HUES6 (cell line): ENCODE measurements around the gene IL11.
A peak's percentile ranks its signal among the peaks of the same experiment; 100 is the strongest.
"Not testable (repeated sequence)": the region's sequence is repeated elsewhere in the genome, so short reads cannot be mapped to it uniquely, and the experiment has no call there.

Experiments used
- H3K27ac ChIP-seq: 2 replicates; pipeline ENCODE4 v1.7.0; 2013; ENCODE audit warnings: low read depth, mild to moderate bottlenecking, low read length, inconsistent platforms
- H3K27me3 ChIP-seq: 2 replicates; pipeline ENCODE4 v1.6.1; 2013; ENCODE audit warnings: low read length; ENCODE audit not compliant: control insufficient read depth, insufficient read depth
- H3K36me3 ChIP-seq: 2 replicates; pipeline ENCODE4 v1.6.1; 2013; ENCODE audit warnings: low read length; ENCODE audit not compliant: control insufficient read depth, insufficient read depth
- H3K4me1 ChIP-seq: 2 replicates; pipeline ENCODE4 v1.6.1; 2013; ENCODE audit warnings: low read length; ENCODE audit not compliant: control insufficient read depth, insufficient read depth
- H3K4me3 ChIP-seq: 2 replicates; pipeline ENCODE4 v1.5.1; 2013; ENCODE audit warnings: low read depth, low read length
- H3K9ac ChIP-seq: one replicate; pipeline ENCODE4 v1.6.1; 2013; ENCODE audit warnings: mild to moderate bottlenecking, low read length
- H3K9me3 ChIP-seq: 2 replicates; pipeline ENCODE4 v1.6.1; 2013; ENCODE audit warnings: low read depth, low read length; ENCODE audit not compliant: control insufficient read depth, insufficient read depth

IL11 gene

GRCh38 chr19:55336101-55336500 is 34.2 kb downstream of the IL11 start:
- Histone ChIP-seq H3K27me3 (no peaks in the 10 kb centered on the region), H3K4me1 (peaks cover 14% of the 10 kb centered on the region), H3K4me3 (no peak overlapping the region), H3K36me3 (no peaks in the 10 kb centered on the region), H3K9me3 (no peaks in the 10 kb centered on the region), H3K9ac (no peak overlapping the region), H3K27ac (no peak overlapping the region)

GRCh38 chr19:55333870-55334269 is 36.4 kb downstream of the IL11 start:
- H3K9ac ChIP-seq, result no peak overlapping the region
- no peak overlapping the region for H3K4me3 ChIP-seq
- H3K4me1 ChIP-seq, result peaks cover 13% of the 10 kb centered on the region
- H3K27ac ChIP-seq, result no peak overlapping the region
- H3K36me3 ChIP-seq, result no peaks in the 10 kb centered on the region
- no peaks in the 10 kb centered on the region for H3K9me3 ChIP-seq
- H3K27me3 ChIP-seq, result no peaks in the 10 kb centered on the region

GRCh38 chr19:55329791-55330190 is 40.5 kb downstream of the IL11 start:
- H3K4me1 ChIP-seq, H3K27ac ChIP-seq, H3K9me3 ChIP-seq, H3K36me3 ChIP-seq, H3K4me3 ChIP-seq, H3K27me3 ChIP-seq, H3K9ac ChIP-seq: not testable (repeated sequence)

GRCh38 chr19:55328774-55329318 is 41.4 kb downstream of the IL11 start:
- H3K27me3 ChIP-seq, H3K9ac ChIP-seq, H3K4me1 ChIP-seq, H3K9me3 ChIP-seq, H3K27ac ChIP-seq, H3K4me3 ChIP-seq, H3K36me3 ChIP-seq: not testable (repeated sequence)

GRCh38 chr19:55325172-55325571 is 45.1 kb downstream of the IL11 start, which contains the start of gene TMEM150B:
TSS of gene TMEM150B (minus strand) at chr19:55325341. CDS start at chr19:55321036, 4,305 bp downstream.
- H3K4me1 ChIP-seq, result no peaks in the 10 kb centered on the region
- no peak within 1 kb of the TSS for H3K9ac ChIP-seq
- no peak within 1 kb of the TSS for H3K4me3 ChIP-seq

GRCh38 chr19:55324662-55325061 is 45.6 kb downstream of the IL11 start:
- H3K4me3 ChIP-seq, result no peak overlapping the region
- no peak overlapping the region for H3K27ac ChIP-seq
- H3K36me3 ChIP-seq, result no peaks in the 10 kb centered on the region
- no peaks in the 10 kb centered on the region for H3K27me3 ChIP-seq
- peaks cover 4% of the 10 kb centered on the region; the same call in 1 of the 2 replicates for H3K4me1 ChIP-seq
- H3K9me3 ChIP-seq, result no peaks in the 10 kb centered on the region
- no peak overlapping the region for H3K9ac ChIP-seq

More at GRCh38 chr19:55325172-55325571, 45.1 kb downstream of the IL11 start, which contains the start of gene TMEM150B:
- no peaks in the 10 kb centered on the region for H3K9me3 ChIP-seq
- H3K36me3 ChIP-seq, result no peaks in the 10 kb centered on the region
- H3K27ac ChIP-seq, result no peak within 1 kb of the TSS
- H3K27me3 ChIP-seq, result no peaks in the 10 kb centered on the region

GRCh38 chr19:55322204-55322885 is 47.9 kb downstream of the IL11 start:
- H3K9ac ChIP-seq, result no peak overlapping the region
- H3K4me3 ChIP-seq, result no peak overlapping the region
- H3K9me3 ChIP-seq, result no peaks in the 10 kb centered on the region
- H3K27me3 ChIP-seq, result no peaks in the 10 kb centered on the region
- peaks cover 4% of the 10 kb centered on the region; the same call in 1 of the 2 replicates for H3K4me1 ChIP-seq
- no peaks in the 10 kb centered on the region for H3K36me3 ChIP-seq
- no peak overlapping the region for H3K27ac ChIP-seq

- H3K27ac ChIP-seq, result no peak overlapping the region
- H3K4me1 ChIP-seq, result peaks cover 4% of the 10 kb centered on the region; the same call in 1 of the 2 replicates
- no peak overlapping the region for H3K4me3 ChIP-seq
- no peaks in the 10 kb centered on the region for H3K27me3 ChIP-seq
- H3K36me3 ChIP-seq, result no peaks in the 10 kb centered on the region
- H3K9ac ChIP-seq, result no peak overlapping the region
- no peaks in the 10 kb centered on the region for H3K9me3 ChIP-seq
Observed at GRCh38 chr19:55321466-55322137, 48.7 kb downstream of the IL11 start.

- H3K9ac ChIP-seq, result no peak overlapping the region
- H3K27ac ChIP-seq, result no peak overlapping the region
- no peaks in the 10 kb centered on the region for H3K36me3 ChIP-seq
- H3K4me1 ChIP-seq, result peaks cover 4% of the 10 kb centered on the region; the same call in 1 of the 2 replicates
- no peaks in the 10 kb centered on the region for H3K27me3 ChIP-seq
- H3K9me3 ChIP-seq, result no peaks in the 10 kb centered on the region
- H3K4me3 ChIP-seq, result no peak overlapping the region
Observed at GRCh38 chr19:55320844-55321419, 49.3 kb downstream of the IL11 start.

- Histone ChIP-seq H3K4me3 (peak overlapping the region; percentile 56), H3K4me1 (peaks cover 4% of the 10 kb centered on the region; the same call in 1 of the 2 replicates), H3K27ac (no peak overlapping the region), H3K9ac (no peak overlapping the region), H3K36me3 (no peaks in the 10 kb centered on the region), H3K27me3 (no peaks in the 10 kb centered on the region), H3K9me3 (no peaks in the 10 kb centered on the region)
Observed at GRCh38 chr19:55319785-55320184, 50.5 kb downstream of the IL11 start.

- H3K36me3 ChIP-seq, result no peaks in the 10 kb centered on the region
- no peak overlapping the region for H3K27ac ChIP-seq
- no peaks in the 10 kb centered on the region for H3K27me3 ChIP-seq
- peaks cover 4% of the 10 kb centered on the region; the same call in 1 of the 2 replicates for H3K4me1 ChIP-seq
- H3K4me3 ChIP-seq, result no peak overlapping the region
- H3K9ac ChIP-seq, result no peak overlapping the region
- no peaks in the 10 kb centered on the region for H3K9me3 ChIP-seq
Observed at GRCh38 chr19:55316646-55317045, 53.6 kb downstream of the IL11 start.
